Measurements from ENCODE around the gene RPS23. TPM values are rescaled to one million over a fixed set of nuclear protein-coding genes. Genes with fewer than 3 reads are reported as not detected.

The RPS23 gene
- total RNA-seq, 1 donor from 2014 or later, result 2,350 TPM

DNA sequence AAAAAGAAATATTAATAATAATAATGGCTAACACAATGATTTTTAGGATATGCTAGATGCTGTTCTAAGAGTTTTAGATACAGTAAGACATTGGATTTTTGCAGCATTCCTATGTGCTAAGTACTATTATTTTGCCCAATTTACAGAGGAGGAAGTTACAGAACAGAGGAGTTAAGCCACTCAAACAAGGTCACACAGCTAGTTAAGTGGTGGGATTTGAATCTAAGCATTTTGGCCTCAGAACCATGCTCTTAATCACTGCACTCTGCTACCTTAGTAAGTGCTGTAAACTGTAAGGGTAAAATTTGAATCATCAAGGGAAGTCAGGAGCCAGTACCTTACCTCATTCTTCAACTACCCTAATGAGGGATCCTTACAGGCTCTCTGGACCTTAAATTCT lies 25.4 kb downstream of the RPS23 start:
- Mint-ChIP-seq H3K36me3 (ENCODE audit: low read depth, unreplicated experiment) (no peaks in the 10 kb centered on the region), H3K27me3 (ENCODE audit: unreplicated experiment) (peaks cover 2% of the 10 kb centered on the region), H3K9me3 (ENCODE audit: unreplicated experiment) (no peaks in the 10 kb centered on the region), H3K4me1 (ENCODE audit: unreplicated experiment) (no peaks in the 10 kb centered on the region), H3K27ac (ENCODE audit: unreplicated experiment) (no peak overlapping the region), H3K4me3 (ENCODE audit: unreplicated experiment) (no peak overlapping the region)
- no peak for DNase-seq (ENCODE audit: low spot score)
- no peak for TF ChIP-seq CTCF (IDR thresholded peaks at IDR 0.05; ENCODE audit: unreplicated experiment)

DNA sequence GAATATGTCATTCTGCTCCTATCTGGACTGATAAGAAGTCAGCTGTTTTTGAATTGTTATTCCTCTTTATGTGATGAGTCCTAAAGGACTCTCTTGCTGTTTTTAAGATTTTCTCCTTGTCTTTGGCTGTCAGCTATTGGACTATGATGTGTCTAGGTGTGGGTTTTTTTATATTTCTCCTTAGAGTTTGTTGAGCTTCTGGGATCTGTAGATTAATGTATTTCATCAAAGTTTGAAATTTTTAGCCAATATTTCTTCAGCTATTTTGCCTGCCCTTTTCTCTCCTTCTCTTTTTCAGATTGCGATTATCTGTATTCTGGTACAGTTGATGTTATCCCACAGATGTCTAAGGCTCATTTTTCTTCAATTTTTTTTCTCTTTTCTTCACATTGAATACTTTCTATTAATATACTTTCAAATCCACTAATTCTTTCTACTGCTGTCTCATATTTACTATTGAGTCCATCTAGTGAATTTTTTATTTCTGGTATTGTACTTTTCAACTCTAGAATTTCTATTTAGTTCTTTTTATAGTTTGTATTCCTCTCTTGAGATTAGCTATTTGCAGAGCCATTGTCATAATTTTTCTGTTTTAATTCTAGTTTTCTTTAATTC lies 31.1 kb downstream of the RPS23 start:
- H3K4me1 Mint-ChIP-seq (ENCODE audit: unreplicated experiment), result no peaks in the 10 kb centered on the region
- no peaks in the 10 kb centered on the region for H3K27me3 Mint-ChIP-seq (ENCODE audit: unreplicated experiment)
- no peak overlapping the region for H3K4me3 Mint-ChIP-seq (ENCODE audit: unreplicated experiment)
- no peak overlapping the region for H3K27ac Mint-ChIP-seq (ENCODE audit: unreplicated experiment)
- no peaks in the 10 kb centered on the region for H3K36me3 Mint-ChIP-seq (ENCODE audit: low read depth, unreplicated experiment)
- no peaks in the 10 kb centered on the region for H3K9me3 Mint-ChIP-seq (ENCODE audit: unreplicated experiment)
- TF ChIP-seq CTCF (IDR thresholded peaks at IDR 0.05; ENCODE audit: unreplicated experiment), result no peak
- no peak for DNase-seq (ENCODE audit: low spot score)

GRCh38 chr5:82244854-82245635 lies 33.1 kb downstream of the RPS23 start:
- Mint-ChIP-seq H3K9me3 (ENCODE audit: unreplicated experiment) (no peaks in the 10 kb centered on the region), H3K4me3 (ENCODE audit: unreplicated experiment) (no peak overlapping the region)

DNA sequence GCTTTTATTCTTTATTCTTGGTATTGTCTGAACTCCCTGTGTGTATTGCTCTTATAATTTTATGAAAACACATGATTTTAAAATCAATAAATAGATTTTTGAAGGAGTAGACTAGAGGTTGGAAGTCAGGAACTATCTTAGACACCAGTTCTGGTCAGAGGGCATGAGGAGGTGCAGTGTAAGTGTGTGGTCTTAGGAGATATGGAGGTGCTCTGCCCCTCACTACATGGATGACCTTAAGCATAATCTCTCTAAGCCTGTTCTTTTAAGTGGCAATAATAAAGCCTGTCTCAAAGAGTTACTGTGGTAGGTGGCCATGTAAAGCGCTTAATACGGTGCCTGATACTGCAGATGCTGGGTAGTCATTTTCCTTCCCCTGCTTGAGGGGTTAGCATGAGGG lies 34.0 kb downstream of the RPS23 start:
- TF ChIP-seq CTCF (IDR thresholded peaks at IDR 0.05; ENCODE audit: unreplicated experiment), result no peak
- no peak for DNase-seq (ENCODE audit: low spot score)
- Mint-ChIP-seq H3K9me3 (ENCODE audit: unreplicated experiment) (no peaks in the 10 kb centered on the region), H3K27ac (ENCODE audit: unreplicated experiment) (no peak overlapping the region), H3K4me1 (ENCODE audit: unreplicated experiment) (no peaks in the 10 kb centered on the region), H3K36me3 (ENCODE audit: low read depth, unreplicated experiment) (no peaks in the 10 kb centered on the region), H3K27me3 (ENCODE audit: unreplicated experiment) (no peaks in the 10 kb centered on the region), H3K4me3 (ENCODE audit: unreplicated experiment) (no peak overlapping the region)

More at GRCh38 chr5:82244854-82245635, 33.1 kb downstream of the RPS23 start:
- Mint-ChIP-seq H3K4me1 (ENCODE audit: unreplicated experiment) (no peaks in the 10 kb centered on the region), H3K27me3 (ENCODE audit: unreplicated experiment) (no peaks in the 10 kb centered on the region), H3K27ac (ENCODE audit: unreplicated experiment) (no peak overlapping the region), H3K36me3 (ENCODE audit: low read depth, unreplicated experiment) (no peaks in the 10 kb centered on the region)
- no peak for TF ChIP-seq CTCF (IDR thresholded peaks at IDR 0.05; ENCODE audit: unreplicated experiment)
- DNase-seq (ENCODE audit: low spot score), result no peak

- Mint-ChIP-seq H3K36me3 (ENCODE audit: low read depth, unreplicated experiment) (no peaks in the 10 kb centered on the region), H3K4me1 (ENCODE audit: unreplicated experiment) (no peaks in the 10 kb centered on the region), H3K4me3 (ENCODE audit: unreplicated experiment) (no peak overlapping the region), H3K27ac (ENCODE audit: unreplicated experiment) (no peak overlapping the region), H3K9me3 (ENCODE audit: unreplicated experiment) (no peaks in the 10 kb centered on the region), H3K27me3 (ENCODE audit: unreplicated experiment) (peaks cover 3% of the 10 kb centered on the region)
- TF ChIP-seq CTCF (IDR thresholded peaks at IDR 0.05; ENCODE audit: unreplicated experiment), result no peak
- no peak for DNase-seq (ENCODE audit: low spot score)
These were observed 43.3 kb downstream of the RPS23 start for GRCh38 chr5:82234885-82235284.
